Activated CD8-positive, alpha-beta T cell treated with anti-CD3 and anti-CD28 coated beads for 36 hours (primary cell): ENCODE measurements around the gene CISTR. TPM values are rescaled to one million over a fixed set of nuclear protein-coding genes. Genes with fewer than 3 reads are reported as not detected.

ENCODE experiments used
- ATAC-seq: fragments of 200-7000 bp; cut with Tn5 transposase; one replicate; pipeline ENCODE4 v1.10.0; 2021; ENCODE audit warnings: mild to moderate bottlenecking, moderate library complexity
- CTCF ChIA-PET: fragments of 350-600 bp; sonication (Branson Sonifier 250); formaldehyde crosslinking; loops from one replicate; lab custom pipeline; 2021; ENCODE audit warnings: antibody characterized with exemption; lab: Charles Lee
- POLR2A ChIA-PET: fragments of 350-600 bp; sonication (Branson Sonifier 250); formaldehyde crosslinking; loops from one replicate; lab custom pipeline; 2021; ENCODE audit warnings: antibody characterized with exemption; lab: Charles Lee
- DNase-seq: peaks from one replicate; pipeline ENCODE4 v3.0.0-alpha.2; 2020
- H3K27ac Mint-ChIP-seq: one replicate; pipeline ENCODE4 v1.8.0; 2021; ENCODE audit warnings: mild to moderate bottlenecking, mixed read lengths
- H3K27me3 Mint-ChIP-seq: one replicate; pipeline ENCODE4 v1.8.0; 2021; ENCODE audit warnings: mixed read lengths
- H3K36me3 Mint-ChIP-seq: one replicate; pipeline ENCODE4 v1.8.0; 2021; ENCODE audit warnings: low read depth, mixed read lengths
- H3K4me1 Mint-ChIP-seq: one replicate; pipeline ENCODE4 v1.8.0; 2021; ENCODE audit warnings: low read depth, mixed read lengths
- H3K4me3 Mint-ChIP-seq: one replicate; pipeline ENCODE4 v1.8.0; 2021; ENCODE audit warnings: mild to moderate bottlenecking, moderate library complexity, mixed read lengths
- H3K9me3 Mint-ChIP-seq: one replicate; pipeline ENCODE4 v1.8.0; 2021; ENCODE audit warnings: mixed read lengths
- CTCF ChIP-seq: fragments of 200-600 bp; IDR thresholded peaks from one replicate; pipeline ENCODE4 v1.8.0; 2022; ENCODE audit warnings: antibody characterized with exemption, mild to moderate bottlenecking
- intact Hi-C: fragments of 100-400 bp; cut with micrococcal nuclease; formaldehyde crosslinking; loops from one replicate; pipeline ENCODE4 v1.10.0; 2022
- total RNA-seq, 2 experiments: library from RNA; stranded (reverse); gene quantifications; one replicate each; pipeline ENCODE4 v1.2.3, GENCODE V29; 2021

Gene CISTR
- total RNA-seq, 2 experiments from 2014 or later: not detected

GRCh38 chr12:53777412-53777811 is 25.6 kb upstream of the CISTR start:
- no peaks in the 10 kb centered on the region for H3K36me3 Mint-ChIP-seq
- no peaks in the 10 kb centered on the region for H3K9me3 Mint-ChIP-seq
- no peak overlapping the region for H3K27ac Mint-ChIP-seq
- CTCF ChIA-PET: interaction anchor here (4.2 kb wide), 1 partner anchor 14 kb away, joined by 15 read pairs; no protein-coding TSS in a partner anchor
- H3K4me1 Mint-ChIP-seq: no peaks in the 10 kb centered on the region
- TF ChIP-seq CTCF: no peak
- DNase-seq: no peak
- no peak for ATAC-seq
- POLR2A ChIA-PET: no interaction called here
- intact Hi-C loops: no loop called here
- peaks cover 25% of the 10 kb centered on the region for H3K27me3 Mint-ChIP-seq
- H3K4me3 Mint-ChIP-seq: no peak overlapping the region

- DNase-seq: no peak
- no peaks in the 10 kb centered on the region for H3K9me3 Mint-ChIP-seq
- TF ChIP-seq CTCF: no peak
- H3K36me3 Mint-ChIP-seq: no peaks in the 10 kb centered on the region
- ATAC-seq: no peak
- peaks cover 24% of the 10 kb centered on the region for H3K27me3 Mint-ChIP-seq
- ChIA-PET CTCF (interaction anchor here (4.2 kb wide), 1 partner anchor 15 kb away, joined by 15 read pairs; no protein-coding TSS in a partner anchor), POLR2A (no interaction called here)
- H3K27ac Mint-ChIP-seq: no peak overlapping the region
- H3K4me1 Mint-ChIP-seq: no peaks in the 10 kb centered on the region
- intact Hi-C loops: no loop called here
- no peak overlapping the region for H3K4me3 Mint-ChIP-seq
Observed at GRCh38 chr12:53776872-53777271, 25.1 kb upstream of the CISTR start.

- Mint-ChIP-seq H3K4me1 (no peaks in the 10 kb centered on the region), H3K27ac (no peak overlapping the region), H3K36me3 (no peaks in the 10 kb centered on the region), H3K27me3 (peaks cover 18% of the 10 kb centered on the region), H3K9me3 (no peaks in the 10 kb centered on the region), H3K4me3 (no peak overlapping the region)
- DNase-seq (no peak), ATAC-seq (no peak)
- CTCF ChIA-PET: interaction anchor here (0.6 to 4.2 kb wide), 4 partner anchors 16 to 224 kb away, joined by 3 to 15 read pairs (median 4); partner anchors contain the start of gene HOXC9
- POLR2A ChIA-PET: no interaction called here
- no peak for TF ChIP-seq CTCF
- intact Hi-C loops: no loop called here
Observed at GRCh38 chr12:53775478-53776145, 23.8 kb upstream of the CISTR start.

- no peak overlapping the region for H3K4me3 Mint-ChIP-seq
- DNase-seq: no peak
- ChIA-PET CTCF (interaction anchor here (1.9 kb wide), 1 partner anchor 13 kb away, joined by 15 read pairs; no protein-coding TSS in a partner anchor), POLR2A (no interaction called here)
- no peaks in the 10 kb centered on the region for H3K4me1 Mint-ChIP-seq
- H3K27ac Mint-ChIP-seq: no peak overlapping the region
- intact Hi-C loops: no loop called here
- TF ChIP-seq CTCF: no peak
- H3K9me3 Mint-ChIP-seq: no peaks in the 10 kb centered on the region
- H3K36me3 Mint-ChIP-seq: no peaks in the 10 kb centered on the region
- peaks cover 34% of the 10 kb centered on the region for H3K27me3 Mint-ChIP-seq
- no peak for ATAC-seq
Observed at GRCh38 chr12:53770281-53770680, 18.5 kb upstream of the CISTR start.

- H3K27me3 Mint-ChIP-seq: peaks cover 39% of the 10 kb centered on the region
- no peak overlapping the region for H3K27ac Mint-ChIP-seq
- no peak for TF ChIP-seq CTCF
- no peak overlapping the region for H3K4me3 Mint-ChIP-seq
- H3K4me1 Mint-ChIP-seq: no peaks in the 10 kb centered on the region
- intact Hi-C loops: no loop called here
- DNase-seq (no peak), ATAC-seq (no peak)
- CTCF ChIA-PET: interaction anchor here (0.9 to 1.9 kb wide), 3 partner anchors 12 to 25 kb away, joined by 3 to 15 read pairs (median 4); no protein-coding TSS in a partner anchor
- no peaks in the 10 kb centered on the region for H3K9me3 Mint-ChIP-seq
- POLR2A ChIA-PET: no interaction called here
- no peaks in the 10 kb centered on the region for H3K36me3 Mint-ChIP-seq
Observed at GRCh38 chr12:53768976-53769375, 17.2 kb upstream of the CISTR start.
